ENCODE measurements around the gene PRKAR1B. TPM values are rescaled to one million over a fixed set of nuclear protein-coding genes. Genes with fewer than 3 reads are reported as not detected.

PRKAR1B gene
- total RNA-seq, 4 donors from 2014 or later, result 8.2 to 12.3 (median 10.5) TPM

DNA sequence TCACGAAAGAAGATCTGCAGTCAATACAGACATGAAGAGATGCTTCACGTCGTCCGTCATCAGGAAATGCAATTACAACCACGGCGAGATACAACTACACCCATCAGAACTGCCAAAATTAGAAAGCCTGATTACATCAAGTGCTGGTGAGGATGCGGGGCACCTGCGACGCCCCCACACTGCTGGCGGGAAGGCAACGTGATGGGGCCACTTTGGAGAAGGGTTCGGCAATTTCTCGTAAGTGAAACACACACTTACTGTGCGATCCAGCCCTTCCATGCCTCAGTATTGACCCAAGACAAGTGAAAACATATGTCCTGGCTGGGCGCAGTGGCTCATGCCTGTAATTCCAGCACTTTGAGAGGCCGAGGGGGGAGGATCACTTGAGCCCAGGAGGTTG is 181.6 kb downstream of the PRKAR1B start:
- H3K36me3 ChIP-seq, result no peaks in the 10 kb centered on the region
- H3K27ac ChIP-seq, result no peak overlapping the region
- 85% methylated on average over 16 of the region's 16 CpGs for WGBS
- TF ChIP-seq EP300 (IDR thresholded peaks at IDR 0.05), result no peak
- TF ChIP-seq POLR2AphosphoS5 (IDR thresholded peaks at IDR 0.05), result no peak
- TF ChIP-seq POLR2A (IDR thresholded peaks at IDR 0.05), result no peak
- TF ChIP-seq, protein P1, sequence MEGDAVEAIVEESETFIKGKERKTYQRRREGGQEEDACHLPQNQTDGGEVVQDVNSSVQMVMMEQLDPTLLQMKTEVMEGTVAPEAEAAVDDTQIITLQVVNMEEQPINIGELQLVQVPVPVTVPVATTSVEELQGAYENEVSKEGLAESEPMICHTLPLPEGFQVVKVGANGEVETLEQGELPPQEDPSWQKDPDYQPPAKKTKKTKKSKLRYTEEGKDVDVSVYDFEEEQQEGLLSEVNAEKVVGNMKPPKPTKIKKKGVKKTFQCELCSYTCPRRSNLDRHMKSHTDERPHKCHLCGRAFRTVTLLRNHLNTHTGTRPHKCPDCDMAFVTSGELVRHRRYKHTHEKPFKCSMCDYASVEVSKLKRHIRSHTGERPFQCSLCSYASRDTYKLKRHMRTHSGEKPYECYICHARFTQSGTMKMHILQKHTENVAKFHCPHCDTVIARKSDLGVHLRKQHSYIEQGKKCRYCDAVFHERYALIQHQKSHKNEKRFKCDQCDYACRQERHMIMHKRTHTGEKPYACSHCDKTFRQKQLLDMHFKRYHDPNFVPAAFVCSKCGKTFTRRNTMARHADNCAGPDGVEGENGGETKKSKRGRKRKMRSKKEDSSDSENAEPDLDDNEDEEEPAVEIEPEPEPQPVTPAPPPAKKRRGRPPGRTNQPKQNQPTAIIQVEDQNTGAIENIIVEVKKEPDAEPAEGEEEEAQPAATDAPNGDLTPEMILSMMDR (IDR thresholded peaks at IDR 0.05), result no peak
- no peaks in the 10 kb centered on the region for H3K4me1 ChIP-seq
- no peaks in the 10 kb centered on the region for H3K9me3 ChIP-seq
- no peaks in the 10 kb centered on the region for H3K27me3 ChIP-seq
- H3K4me3 ChIP-seq, result no peak overlapping the region
- no peak for DNase-seq (ENCODE audit: low spot score in 2 of 2)

DNA sequence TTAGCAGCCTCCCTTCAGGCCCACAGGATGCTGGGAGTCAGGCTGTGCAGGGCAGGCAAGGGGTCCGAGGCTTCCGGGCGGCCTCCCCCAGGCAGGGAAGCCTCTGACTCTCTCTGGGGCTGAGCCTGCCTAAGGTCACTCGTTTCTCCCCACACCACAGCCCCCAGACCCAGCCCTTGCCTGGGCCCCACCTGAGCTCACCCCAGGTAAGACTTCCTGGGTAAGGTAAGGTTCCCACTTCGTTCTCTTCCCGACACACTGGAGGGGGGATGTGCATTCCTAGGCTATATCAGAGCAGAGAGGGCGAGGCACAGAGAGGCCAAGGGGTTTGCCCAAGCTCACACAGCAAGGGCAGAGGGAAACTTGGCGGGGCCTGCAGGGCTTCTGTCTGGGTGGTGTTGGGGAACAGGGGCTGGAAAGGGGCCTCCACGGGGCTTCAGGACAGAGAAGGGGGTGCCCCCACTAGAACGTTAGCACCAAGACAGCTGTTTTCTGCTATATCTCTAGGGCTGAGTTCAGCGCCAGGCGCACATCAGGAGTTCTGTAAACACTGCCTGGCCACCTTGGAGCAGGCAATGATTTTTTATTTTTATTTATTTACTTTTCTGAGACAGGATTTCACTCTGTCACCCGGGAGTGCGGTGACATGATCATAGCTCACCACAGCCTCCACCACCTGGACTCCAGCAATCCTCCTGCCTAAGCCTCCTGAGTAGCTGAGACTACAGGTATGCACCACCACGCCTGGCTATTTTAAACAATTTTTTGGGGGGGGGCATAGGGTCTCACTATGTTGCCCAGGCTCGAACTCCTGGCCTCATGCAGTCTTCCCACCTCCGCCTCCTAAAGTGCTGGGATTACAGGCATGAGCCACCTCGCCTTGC is 182.5 kb downstream of the PRKAR1B start:
- no peak for TF ChIP-seq EP300 (IDR thresholded peaks at IDR 0.05)
- TF ChIP-seq POLR2AphosphoS5 (IDR thresholded peaks at IDR 0.05), result no peak
- TF ChIP-seq, protein P1 (IDR thresholded peaks at IDR 0.05), result no peak
- TF ChIP-seq POLR2A (IDR thresholded peaks at IDR 0.05), result no peak
- Histone ChIP-seq H3K4me3 (no peak overlapping the region), H3K9me3 (no peaks in the 10 kb centered on the region), H3K36me3 (no peaks in the 10 kb centered on the region), H3K4me1 (peaks cover 5% of the 10 kb centered on the region), H3K27me3 (no peaks in the 10 kb centered on the region), H3K27ac (no peak overlapping the region)
- no peak for DNase-seq (ENCODE audit: low spot score in 2 of 2)
- WGBS, result 93% methylated on average over 18 of the region's 18 CpGs

- Histone ChIP-seq H3K36me3 (no peaks in the 10 kb centered on the region), H3K9me3 (no peaks in the 10 kb centered on the region), H3K27ac (no peak overlapping the region), H3K27me3 (no peaks in the 10 kb centered on the region), H3K4me3 (no peak overlapping the region), H3K4me1 (peaks cover 13% of the 10 kb centered on the region)
- DNase-seq (ENCODE audit: low spot score in 2 of 2), result no peak
- WGBS, result 80% methylated on average over 10 of the region's 18 CpGs
- TF ChIP-seq EP300 (IDR thresholded peaks at IDR 0.05) (no peak), POLR2AphosphoS5 (IDR thresholded peaks at IDR 0.05) (no peak), POLR2A (IDR thresholded peaks at IDR 0.05) (no peak)
- TF ChIP-seq, protein P1 (IDR thresholded peaks at IDR 0.05), result no peak
Measured at GRCh38 chr7:543501-544337, 183.4 kb downstream of the PRKAR1B start.

GRCh38 chr7:542713-543500 is 184.2 kb downstream of the PRKAR1B start:
- H3K4me3 ChIP-seq, result no peak overlapping the region
- no peak overlapping the region for H3K27ac ChIP-seq
- WGBS, result 52% methylated on average over 14 of the region's 27 CpGs
- TF ChIP-seq EP300 (IDR thresholded peaks at IDR 0.05) (no peak), POLR2A (IDR thresholded peaks at IDR 0.05) (no peak), POLR2AphosphoS5 (IDR thresholded peaks at IDR 0.05) (no peak)
- TF ChIP-seq, protein P1 (IDR thresholded peaks at IDR 0.05), result no peak
- H3K27me3 ChIP-seq, result no peaks in the 10 kb centered on the region
- no peaks in the 10 kb centered on the region for H3K9me3 ChIP-seq
- no peak for DNase-seq (ENCODE audit: low spot score in 2 of 2)
- peaks cover 21% of the 10 kb centered on the region for H3K4me1 ChIP-seq
- H3K36me3 ChIP-seq, result no peaks in the 10 kb centered on the region
